Myocyte (in vitro differentiated cells): ENCODE results near the gene TEKTIP1. TPM values are rescaled to one million over a fixed set of nuclear protein-coding genes. Genes with fewer than 3 reads are reported as not detected.
"Not testable (repeated sequence)": the region's sequence is repeated elsewhere in the genome, so short reads cannot be mapped to it uniquely, and the experiment has no call there.

ENCODE experiments used
- DNase-seq: peaks from one replicate; pipeline ENCODE4 v3.0.0-alpha.2; 2012; ENCODE audit warnings: low read depth
- total RNA-seq: library from RNA; depleted of rRNA; stranded (reverse); fragments of >200 nt; gene quantifications from 2 replicates; pipeline ENCODE4 v1.2.3, GENCODE V29; 2014

The TEKTIP1 gene
- total RNA-seq, 1 donor from 2014 or later = not detected

DNA sequence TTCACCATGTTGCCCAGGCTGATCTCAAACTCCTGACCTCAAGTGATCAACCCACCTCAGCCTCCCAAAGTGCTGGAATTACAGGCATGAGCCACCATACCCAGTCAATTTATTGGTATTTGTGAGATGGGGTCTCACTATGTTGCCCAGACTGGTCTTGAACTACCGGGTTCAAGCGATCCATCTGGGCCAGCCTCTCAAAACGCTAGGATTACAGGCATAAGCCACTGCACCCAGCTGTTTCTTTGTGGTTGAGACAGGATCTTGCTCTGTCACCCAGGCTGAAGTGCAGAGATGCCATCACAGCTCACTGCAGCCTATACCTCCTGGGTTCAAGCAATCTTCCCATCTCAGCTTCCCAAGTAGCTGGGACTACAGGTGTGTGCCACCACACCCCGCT is 42.8 kb downstream of the TEKTIP1 start:
- not testable (repeated sequence) for DNase-seq

DNA sequence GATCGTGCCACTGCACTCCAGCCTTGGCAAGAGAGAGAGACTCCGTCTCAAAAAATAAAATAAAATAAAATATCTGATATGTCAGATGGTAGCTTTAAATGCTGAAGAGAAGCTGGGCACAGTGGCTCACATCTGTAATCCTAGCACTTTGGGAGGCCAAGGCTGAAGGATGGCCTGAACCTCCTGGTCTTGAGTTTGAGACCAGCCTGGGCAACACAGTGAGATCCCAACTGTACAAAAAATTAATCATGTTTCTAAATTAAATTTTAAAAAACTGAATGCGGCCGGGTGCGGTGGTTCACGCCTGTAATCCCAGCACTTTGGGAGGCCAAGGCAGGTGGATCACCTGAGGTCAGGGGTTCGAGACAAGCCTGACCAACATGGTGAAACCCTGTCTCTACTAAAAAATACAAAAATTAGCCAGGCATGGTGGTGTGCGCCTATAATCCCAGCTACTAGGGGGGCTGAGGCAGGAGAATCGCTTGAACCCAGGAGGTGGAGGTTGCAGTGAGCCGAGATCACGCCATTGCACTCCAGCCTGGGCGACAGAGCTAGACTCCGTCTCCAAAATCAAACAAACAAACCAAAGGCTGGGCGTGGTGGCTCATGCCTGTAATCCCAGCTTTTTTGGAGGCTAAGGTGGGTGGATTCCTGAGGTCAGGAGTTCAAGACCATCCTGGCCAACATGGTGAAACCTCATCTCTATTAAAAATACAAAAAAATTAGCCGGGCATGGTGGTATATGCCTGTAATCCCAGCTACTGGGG is 45.2 kb downstream of the TEKTIP1 start:
- DNase-seq = not testable (repeated sequence)

DNA sequence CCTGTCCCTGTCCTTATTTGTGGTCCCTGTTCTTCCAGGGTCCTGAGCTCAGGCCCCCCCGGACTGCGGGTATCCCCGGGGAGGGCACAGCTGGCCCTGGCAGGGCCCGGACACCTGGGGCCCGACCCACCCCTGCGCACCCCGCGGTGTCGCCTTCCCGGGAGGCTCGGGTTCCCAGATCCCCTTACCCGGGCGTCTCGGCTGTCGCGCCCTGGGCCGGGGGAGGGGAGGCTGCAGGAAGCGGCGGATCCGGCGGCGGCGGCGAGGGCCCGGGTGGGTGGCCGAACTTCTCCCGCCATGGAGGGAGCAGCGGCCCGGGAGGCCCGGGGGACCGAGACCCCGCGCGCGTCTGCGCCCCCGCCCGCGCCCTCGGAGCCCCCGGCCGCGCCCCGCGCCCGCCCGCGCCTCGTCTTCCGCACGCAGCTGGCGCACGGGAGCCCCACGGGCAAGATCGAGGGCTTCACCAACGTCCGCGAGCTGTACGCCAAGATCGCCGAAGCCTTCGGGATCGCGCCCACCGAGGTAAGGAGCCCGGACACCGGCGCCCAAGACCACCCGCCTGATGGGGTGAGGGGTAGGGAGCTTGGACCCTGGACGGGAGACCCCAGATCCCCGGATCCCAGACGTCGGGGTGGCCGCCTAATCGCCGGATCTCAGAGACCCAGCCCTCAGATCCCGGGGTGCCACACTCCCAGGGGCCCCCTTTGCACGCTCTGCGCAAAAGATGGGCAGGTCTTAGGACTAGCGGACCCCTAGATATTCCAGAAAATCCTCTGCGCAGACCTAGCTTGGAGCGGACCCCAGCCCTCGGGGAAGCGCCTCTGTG is 46.5 kb downstream of the TEKTIP1 start, which contains the start of gene GIPC3:
Gene GIPC3 (plus strand): TSS at position 178 of the 826 bp plus-strand sequence. CDS start 120 bp downstream, at position 298.
- no peak for DNase-seq

DNA sequence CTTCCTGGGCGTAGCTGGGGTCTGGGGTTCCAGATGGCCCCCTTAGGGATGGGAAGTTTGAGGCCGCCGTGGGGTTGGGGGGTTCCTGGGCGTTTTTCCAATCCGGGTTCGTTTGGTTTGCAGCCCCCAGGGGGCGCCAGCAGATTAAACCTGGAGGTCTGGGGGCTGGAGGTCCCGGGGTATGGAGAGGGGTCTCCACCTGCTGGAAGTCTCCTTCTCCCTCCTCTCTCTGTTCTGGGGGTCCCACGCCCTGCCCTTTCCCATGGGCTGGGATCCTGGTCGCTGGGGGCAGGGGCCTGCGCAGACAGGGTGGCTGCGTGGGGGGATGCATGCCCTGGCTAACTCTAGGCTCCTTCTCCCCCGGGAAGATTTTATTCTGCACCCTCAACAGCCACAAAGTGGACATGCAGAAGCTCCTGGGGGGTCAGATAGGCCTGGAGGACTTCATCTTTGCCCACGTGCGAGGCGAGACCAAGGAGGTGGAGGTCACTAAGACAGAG is 47.2 kb downstream of the TEKTIP1 start:
- no peak for DNase-seq

DNA sequence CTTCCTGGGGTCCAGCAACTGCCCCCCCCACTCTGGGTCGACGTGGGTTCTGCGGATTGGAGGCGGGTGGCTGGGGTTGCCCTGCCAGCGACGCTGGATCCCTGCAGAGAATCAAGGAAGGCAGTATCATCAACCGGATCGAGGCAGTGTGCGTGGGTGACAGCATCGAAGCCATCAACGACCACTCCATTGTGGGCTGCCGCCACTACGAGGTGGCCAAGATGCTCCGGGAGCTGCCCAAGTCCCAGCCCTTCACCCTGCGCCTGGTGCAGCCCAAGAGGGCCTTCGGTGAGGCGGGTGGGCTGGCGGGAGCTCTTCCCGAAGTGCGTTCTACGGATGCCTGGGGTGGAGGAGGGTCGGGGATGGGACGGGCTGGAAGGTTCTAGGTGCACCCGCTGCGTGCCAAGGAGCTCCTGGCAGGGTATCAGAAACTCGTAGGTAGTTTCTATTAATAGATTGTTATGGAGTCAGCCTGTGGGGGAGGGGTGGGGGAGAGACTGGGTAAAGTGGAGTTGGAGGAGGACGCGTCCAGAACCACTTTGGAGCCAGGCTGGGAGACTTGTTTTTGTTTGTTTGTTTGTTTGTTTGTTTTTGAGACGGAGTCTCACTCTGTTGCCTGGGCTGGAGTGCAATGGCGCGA is 47.9 kb downstream of the TEKTIP1 start:
- DNase-seq = no peak

DNA sequence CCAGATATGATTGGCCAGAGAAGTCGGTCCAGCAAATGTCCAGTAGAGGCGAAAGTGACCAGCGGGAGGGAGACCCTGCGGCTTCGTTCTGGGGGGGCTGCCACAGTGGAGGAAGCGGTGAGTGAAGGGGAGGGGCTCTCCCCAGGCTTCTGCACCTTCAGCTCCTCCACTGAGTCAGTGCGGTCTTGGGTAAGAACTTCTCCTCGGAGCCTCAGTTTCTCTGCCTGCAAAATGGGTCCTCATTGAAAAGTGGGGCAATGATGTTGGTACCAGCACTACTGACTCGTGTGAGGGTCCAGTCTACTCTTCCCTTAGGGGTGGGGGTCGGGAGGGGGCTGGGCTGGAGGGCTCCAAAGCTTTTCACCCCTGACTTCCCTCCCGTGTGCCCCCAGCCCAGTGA is 50.5 kb downstream of the TEKTIP1 start:
- no peak for DNase-seq

DNA sequence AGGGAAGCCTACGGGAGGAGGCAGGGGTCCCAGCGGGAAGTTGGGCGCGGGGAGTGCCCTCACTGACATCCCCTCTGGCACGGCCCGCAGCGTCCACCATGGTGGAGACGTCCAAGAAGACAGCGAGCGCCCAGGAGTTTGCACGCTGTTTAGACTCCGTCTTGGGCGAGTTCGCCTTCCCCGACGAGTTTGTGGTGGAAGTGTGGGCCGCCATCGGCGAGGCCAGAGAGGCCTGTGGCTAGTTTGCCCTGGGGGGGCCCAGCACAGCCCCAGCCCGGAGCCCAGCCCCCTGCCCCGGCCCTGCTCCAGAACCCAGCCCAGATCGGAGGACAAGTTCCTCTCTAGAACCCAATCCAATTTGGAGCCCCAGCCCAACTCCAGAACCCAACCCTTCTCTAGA is 51.0 kb downstream of the TEKTIP1 start:
- DNase-seq = no peak

DNA sequence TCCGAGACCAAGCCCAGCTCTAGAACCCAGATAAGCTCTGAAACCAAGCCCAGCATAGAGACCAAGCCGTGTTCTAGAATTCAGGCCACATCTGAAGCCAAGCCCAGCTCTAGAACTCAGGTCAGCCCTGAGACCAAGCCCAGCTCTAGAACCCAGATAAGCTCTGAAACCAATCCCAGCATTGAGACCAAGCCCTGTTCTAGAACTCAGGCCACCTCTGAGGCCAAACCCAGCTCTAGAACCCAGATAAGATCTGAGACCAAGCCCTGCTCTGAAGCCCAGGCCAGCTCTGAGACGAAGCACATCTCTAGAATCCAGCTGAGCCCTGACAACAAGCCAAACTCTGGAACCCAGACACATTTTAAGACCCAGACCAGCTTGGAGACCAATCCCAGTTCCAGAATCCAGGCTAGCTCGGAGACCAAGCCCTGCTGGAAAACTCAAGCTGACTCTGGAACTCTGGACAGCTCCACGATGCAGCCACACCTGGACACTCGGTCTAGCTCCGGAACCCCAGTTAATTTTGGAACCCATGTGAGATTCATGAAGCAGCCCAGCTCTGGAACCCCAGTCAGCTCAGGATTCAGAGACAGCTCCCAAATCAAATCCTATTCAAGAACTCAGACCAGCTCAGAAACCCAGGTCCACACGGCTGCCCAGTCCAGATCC is 52.2 kb downstream of the TEKTIP1 start:
- DNase-seq = no peak

DNA sequence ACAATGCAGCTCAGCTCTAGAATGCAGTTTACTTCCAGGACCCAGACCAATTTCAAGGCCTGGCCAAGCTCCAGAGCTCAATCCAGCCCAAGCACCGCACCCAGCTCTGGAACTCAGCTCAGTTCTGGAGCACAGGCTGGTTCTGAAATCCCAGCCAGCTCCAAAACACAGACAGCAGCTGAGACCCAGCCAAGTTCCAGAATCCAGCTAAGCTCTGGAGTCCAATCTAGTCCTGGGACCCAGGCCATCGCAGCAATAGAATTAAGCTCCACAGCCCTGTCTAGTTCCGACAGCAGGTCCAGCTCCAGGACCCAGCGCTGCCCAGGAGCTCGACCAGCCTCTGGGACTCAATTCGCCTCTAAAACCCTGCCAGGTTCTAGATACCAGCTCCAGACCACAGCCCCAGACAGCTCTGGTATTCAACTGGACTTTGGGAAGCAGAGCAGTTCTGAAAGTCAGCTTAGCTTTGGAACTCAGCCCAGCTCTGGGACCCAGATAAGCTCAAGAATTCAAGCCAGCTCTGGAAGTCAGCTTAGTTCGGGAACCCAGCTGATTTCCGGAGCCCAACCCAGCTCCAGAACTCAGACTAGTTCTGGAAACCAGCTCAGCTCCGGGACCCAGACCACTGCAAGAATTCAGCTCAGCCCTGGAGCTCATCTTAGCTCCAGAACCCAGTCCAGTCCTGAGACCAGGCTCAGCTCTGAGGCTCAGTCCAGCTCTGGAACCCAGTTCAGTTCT is 53.1 kb downstream of the TEKTIP1 start:
- no peak for DNase-seq

DNA sequence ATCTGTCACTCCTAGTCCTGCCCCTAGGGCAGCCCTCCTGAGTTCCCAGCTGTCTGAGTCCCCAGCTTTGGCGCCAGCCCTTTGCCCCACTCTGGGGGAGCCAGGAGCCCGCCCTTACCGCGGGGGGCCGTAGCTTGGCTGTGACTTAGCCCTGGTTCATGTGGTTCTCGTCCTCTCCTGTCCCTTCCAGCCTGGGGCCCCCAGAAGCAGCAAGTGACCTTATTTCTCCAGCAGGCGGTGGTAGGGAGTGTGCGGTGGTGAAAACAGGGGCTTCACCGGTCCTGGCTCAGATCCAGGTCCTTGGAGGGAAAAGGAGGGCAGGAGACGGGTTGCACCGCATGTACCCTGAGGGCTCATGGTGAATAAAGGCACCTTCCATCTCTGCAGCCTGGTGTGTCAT is 54.2 kb downstream of the TEKTIP1 start:
- DNase-seq = no peak

Other genes with a start within 250 kb of the TEKTIP1 start
- 71.4 and 82.9 TPM in 2 replicates for gene NFIC, start 172.6 kb upstream of the TEKTIP1 start, total RNA-seq
- gene SMIM24, start 58.6 kb upstream of the TEKTIP1 start, total RNA-seq = not detected in 2 replicates
- gene SMIM44, start 55.7 kb upstream of the TEKTIP1 start, total RNA-seq = not detected in 2 replicates
- 17.5 and 24.1 TPM in 2 replicates for gene DOHH, start 38.5 kb upstream of the TEKTIP1 start, total RNA-seq
- gene FZR1, start 32.9 kb upstream of the TEKTIP1 start, total RNA-seq = 33.8 and 49.4 TPM in 2 replicates
- gene MFSD12, start 18.4 kb downstream of the TEKTIP1 start, total RNA-seq = 107 and 146 TPM in 2 replicates
- 99.9 and 102 TPM in 2 replicates for gene HMG20B, start 33.8 kb downstream of the TEKTIP1 start, total RNA-seq
- 0.19 and 0.31 TPM in 2 replicates for gene GIPC3, start 46.3 kb downstream of the TEKTIP1 start, total RNA-seq
- 0.16 and 0.26 TPM in 2 replicates for gene TBXA2R, start 67.7 kb downstream of the TEKTIP1 start, total RNA-seq
- gene CACTIN, start 87.6 kb downstream of the TEKTIP1 start, total RNA-seq = 33.8 and 34.9 TPM in 2 replicates
- gene PIP5K1C, start 161.3 kb downstream of the TEKTIP1 start, total RNA-seq = 17.9 and 22.8 TPM in 2 replicates
- not detected in 2 replicates for gene TJP3, start 169.2 kb downstream of the TEKTIP1 start, total RNA-seq
- 23.3 and 35.0 TPM in 2 replicates for gene APBA3, start 222.5 kb downstream of the TEKTIP1 start, total RNA-seq
- gene MRPL54, start 223.5 kb downstream of the TEKTIP1 start, total RNA-seq = 30.4 and 41.9 TPM in 2 replicates
- not detected in 2 replicates for gene RAX2, start 233.1 kb downstream of the TEKTIP1 start, total RNA-seq
- not detected in 2 replicates for gene MATK, start 247.2 kb downstream of the TEKTIP1 start, total RNA-seq